22Rv1 (cell line): ENCODE measurements around the gene PDE3A.
A peak's percentile ranks its signal among the peaks of the same experiment; 100 is the strongest.
"Not testable (repeated sequence)": the region's sequence is repeated elsewhere in the genome, so short reads cannot be mapped to it uniquely, and the experiment has no call there.

ENCODE experiments used
- H3K27ac ChIP-seq: fragments of 450-650 bp; 2 replicates; pipeline ENCODE4 v1.5.1; 2017
- ZFX ChIP-seq: fragments of 450-650 bp; IDR thresholded peaks from 2 replicates; pipeline ENCODE4 v1.6.1; 2017; ENCODE audit warnings: antibody characterized with exemption, borderline replicate concordance
- TF ChIP-seq, protein P1 (sequence below): fragments of 450-650 bp; IDR thresholded peaks from 2 replicates; pipeline ENCODE4 v1.5.1; 2017; ENCODE audit warnings: mild to moderate bottlenecking

PDE3A gene

DNA sequence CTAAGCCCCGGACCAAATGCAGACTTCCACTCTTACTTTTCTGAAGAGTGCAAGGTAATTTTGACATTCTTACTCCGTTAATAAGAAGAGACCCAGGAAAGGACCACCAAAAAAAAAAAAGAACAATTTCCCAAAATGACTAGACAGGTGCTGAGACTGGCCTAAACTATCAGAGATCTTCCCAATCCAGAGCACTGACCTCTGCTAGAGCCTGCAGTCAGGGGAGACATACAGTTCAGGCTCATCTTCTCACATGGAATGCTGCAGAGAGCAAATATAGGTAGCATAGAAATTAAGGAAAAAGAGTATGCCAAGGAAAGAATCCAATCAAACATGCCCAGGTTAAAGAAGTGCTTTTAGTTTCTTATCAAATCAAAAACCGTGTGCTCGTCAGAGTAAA is 177.9 kb downstream of the PDE3A start:
- peak overlapping the region; percentile 39; the same call in 1 of the 2 replicates for H3K27ac ChIP-seq
- TF ChIP-seq, protein P1, sequence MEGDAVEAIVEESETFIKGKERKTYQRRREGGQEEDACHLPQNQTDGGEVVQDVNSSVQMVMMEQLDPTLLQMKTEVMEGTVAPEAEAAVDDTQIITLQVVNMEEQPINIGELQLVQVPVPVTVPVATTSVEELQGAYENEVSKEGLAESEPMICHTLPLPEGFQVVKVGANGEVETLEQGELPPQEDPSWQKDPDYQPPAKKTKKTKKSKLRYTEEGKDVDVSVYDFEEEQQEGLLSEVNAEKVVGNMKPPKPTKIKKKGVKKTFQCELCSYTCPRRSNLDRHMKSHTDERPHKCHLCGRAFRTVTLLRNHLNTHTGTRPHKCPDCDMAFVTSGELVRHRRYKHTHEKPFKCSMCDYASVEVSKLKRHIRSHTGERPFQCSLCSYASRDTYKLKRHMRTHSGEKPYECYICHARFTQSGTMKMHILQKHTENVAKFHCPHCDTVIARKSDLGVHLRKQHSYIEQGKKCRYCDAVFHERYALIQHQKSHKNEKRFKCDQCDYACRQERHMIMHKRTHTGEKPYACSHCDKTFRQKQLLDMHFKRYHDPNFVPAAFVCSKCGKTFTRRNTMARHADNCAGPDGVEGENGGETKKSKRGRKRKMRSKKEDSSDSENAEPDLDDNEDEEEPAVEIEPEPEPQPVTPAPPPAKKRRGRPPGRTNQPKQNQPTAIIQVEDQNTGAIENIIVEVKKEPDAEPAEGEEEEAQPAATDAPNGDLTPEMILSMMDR, result no peak
- TF ChIP-seq ZFX, result no peak

DNA sequence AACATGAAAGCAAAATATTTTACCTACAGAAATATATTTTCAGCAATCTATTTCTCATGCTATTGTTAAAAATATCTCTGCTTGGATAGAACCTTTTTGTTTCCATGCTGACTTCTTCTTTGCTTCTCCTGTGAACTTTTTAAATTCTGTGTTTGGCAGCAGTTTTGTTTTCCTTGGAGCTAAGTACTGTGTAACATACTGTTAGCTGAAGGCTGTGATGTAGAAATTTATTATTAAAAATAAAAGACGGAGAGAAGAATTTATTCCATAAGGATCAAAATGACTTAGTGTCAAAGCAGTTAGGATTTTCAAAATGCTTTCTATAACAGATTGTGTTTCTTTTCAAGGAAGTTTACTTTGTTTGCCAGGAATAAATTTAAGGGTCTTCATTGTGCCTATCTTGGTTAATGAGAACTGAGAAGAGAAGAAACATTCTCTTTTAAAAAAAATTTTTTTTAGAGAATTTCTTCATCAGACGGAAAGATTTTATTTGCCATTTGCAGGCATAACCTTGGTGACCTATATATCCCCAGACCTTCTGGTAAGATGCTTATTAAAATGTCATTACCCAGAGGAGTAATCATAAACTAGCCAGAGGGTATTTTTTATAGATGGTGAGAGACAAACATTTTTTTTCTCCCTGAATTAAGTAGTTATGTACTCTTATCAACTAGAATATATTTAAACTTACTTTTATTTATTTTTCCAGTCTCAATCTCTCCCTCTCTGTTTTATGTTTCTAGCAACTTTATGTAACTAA is 179.7 kb downstream of the PDE3A start:
- TF ChIP-seq ZFX, result no peak
- TF ChIP-seq, protein P1, result no peak
- H3K27ac ChIP-seq, result peak overlapping the region; percentile 39

DNA sequence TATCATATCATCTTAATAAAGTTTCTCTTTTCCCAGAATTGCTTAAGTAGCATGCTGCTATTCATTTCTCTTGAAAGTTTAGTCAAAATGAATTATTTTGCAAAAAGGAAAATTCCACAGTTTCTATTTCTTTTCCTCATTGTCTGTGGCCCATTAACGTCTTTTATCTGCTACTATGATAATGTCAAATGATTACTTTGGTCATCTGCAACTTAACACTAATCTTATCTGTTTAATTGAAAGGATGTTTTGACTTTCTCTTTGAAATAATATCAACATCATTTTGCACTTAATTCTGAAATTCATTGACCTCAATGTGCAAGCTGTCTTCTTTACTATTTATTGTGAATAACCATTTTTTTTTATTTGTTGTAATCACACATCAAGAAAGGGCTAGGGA is 180.3 kb downstream of the PDE3A start:
- TF ChIP-seq ZFX, result no peak
- TF ChIP-seq, protein P1, result no peak

DNA sequence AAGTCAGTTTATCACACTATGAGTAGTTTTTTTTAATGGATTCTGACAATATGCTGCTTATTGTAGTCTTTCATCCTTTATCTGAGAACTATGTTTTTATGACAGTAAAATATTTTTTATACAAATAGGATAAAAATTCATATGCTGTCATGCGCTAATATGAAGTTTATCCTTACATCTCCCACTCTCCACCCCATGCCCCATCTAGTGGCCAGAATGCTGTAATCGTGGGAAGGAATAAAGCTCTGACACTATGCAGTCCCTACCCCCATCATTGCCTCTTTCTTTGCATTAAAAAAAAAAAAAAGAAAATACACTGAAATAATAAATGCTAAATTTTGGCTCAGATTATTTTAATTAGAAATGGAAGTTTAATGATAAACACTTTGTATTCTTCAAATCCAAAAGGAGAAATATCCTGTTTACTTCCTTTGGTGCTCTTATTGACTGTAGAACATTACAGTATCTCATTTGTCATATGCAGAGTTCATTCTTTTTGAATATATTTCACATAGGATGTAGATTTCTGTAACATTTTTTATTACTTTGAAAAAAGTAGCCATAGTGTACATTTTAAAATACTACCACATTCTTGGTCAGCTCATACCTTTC is 180.9 kb downstream of the PDE3A start:
- TF ChIP-seq ZFX, result no peak
- TF ChIP-seq, protein P1, result peak; percentile 86
- H3K27ac ChIP-seq, result no peak overlapping the region

More for the DNA sequence above, 180.3 kb downstream of the PDE3A start:
- H3K27ac ChIP-seq, result peak overlapping the region; percentile 39

DNA sequence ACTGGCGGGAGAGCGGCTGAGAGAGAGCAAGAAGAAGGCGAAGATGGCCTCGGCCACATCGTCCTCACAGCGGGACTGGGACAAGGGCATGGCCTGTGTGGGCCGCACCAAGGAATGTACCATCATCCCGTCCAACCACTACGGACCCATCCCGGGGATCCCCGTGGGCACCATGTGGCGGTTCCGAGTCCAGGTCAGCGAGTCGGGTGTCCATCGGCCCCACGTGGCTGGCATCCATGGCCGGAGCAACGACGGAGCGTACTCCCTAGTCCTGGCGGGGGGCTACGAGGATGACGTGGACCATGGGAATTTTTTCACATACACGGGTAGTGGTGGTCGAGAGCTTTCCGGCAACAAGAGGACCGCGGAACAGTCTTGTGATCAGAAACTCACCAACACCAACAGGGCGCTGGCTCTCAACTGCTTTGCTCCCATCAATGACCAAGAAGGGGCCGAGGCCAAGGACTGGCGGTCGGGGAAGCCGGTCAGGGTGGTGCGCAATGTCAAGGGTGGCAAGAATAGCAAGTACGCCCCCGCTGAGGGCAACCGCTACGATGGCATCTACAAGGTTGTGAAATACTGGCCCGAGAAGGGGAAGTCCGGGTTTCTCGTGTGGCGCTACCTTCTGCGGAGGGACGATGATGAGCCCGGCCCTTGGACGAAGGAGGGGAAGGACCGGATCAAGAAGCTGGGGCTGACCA is 183.6 kb downstream of the PDE3A start:
- H3K27ac ChIP-seq, result not testable (repeated sequence)

DNA sequence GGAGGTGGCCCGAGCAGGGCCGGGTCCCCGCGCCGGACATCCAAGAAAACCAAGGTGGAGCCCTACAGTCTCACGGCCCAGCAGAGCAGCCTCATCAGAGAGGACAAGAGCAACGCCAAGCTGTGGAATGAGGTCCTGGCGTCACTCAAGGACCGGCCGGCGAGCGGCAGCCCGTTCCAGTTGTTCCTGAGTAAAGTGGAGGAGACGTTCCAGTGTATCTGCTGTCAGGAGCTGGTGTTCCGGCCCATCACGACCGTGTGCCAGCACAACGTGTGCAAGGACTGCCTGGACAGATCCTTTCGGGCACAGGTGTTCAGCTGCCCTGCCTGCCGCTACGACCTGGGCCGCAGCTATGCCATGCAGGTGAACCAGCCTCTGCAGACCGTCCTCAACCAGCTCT is 184.2 kb downstream of the PDE3A start:
- not testable (repeated sequence) for H3K27ac ChIP-seq

DNA sequence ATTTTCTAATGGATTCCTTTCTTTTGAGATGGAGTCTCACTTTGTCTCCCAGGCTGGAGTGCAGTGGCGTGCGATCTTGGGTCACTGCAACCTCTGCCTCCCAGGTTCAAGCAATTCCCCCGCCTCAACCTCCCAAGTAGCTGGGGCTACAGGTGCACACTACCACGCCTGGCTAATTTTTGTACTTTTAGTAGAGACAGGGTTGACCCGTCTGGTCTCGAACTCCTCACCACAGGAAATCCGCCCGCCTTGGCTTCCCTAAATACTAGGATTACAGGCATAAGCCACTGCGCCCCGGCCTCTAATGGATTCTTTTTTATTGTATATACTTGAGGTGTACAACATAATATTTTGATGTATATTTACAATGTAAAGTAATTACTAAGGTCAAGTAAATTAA is 186.7 kb downstream of the PDE3A start:
- TF ChIP-seq, protein P1, result no peak
- TF ChIP-seq ZFX, result no peak
- H3K27ac ChIP-seq, result no peak overlapping the region

DNA sequence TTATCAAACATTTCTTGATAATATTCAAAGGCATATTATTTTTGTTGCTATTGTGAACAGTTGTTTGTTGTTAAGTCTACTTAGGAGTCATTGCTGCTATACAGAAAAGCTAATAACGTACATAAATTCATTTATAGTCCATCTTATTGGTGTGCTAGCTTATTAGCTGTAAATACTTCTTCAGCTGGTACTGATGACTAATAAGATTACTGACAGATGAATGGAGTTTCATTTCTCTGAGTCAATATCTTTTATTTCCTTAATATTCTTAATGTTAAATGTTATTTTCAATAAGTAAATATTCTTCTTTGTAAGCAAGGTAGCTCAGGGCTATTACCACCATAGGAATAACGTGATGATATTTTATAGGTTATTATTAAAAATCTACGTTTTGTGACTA is 187.4 kb downstream of the PDE3A start:
- TF ChIP-seq ZFX, result no peak
- TF ChIP-seq, protein P1, result no peak
- H3K27ac ChIP-seq, result no peak overlapping the region
